Caco-2 (cell line): ENCODE measurements around the gene CCDC190. TPM values are rescaled to one million over a fixed set of nuclear protein-coding genes. Genes with fewer than 3 reads are reported as not detected.

Source experiments
- BruUV-seq: library from RNA; stranded (reverse); fragments of 400-500 nt; replicated peaks from 2 replicates; lab custom pipeline; 2021; lab: Mats Ljungman, UMichigan
- CTCF ChIA-PET: fragments of 300-600 bp; sonication (Branson Sonifier 250); formaldehyde crosslinking; loops from one replicate; lab custom pipeline; 2022; ENCODE audit warnings: antibody characterized with exemption; lab: Charles Lee
- POLR2A ChIA-PET: fragments of 300-600 bp; sonication (Branson Sonifier 250); formaldehyde crosslinking; loops from one replicate; lab custom pipeline; 2022; ENCODE audit warnings: antibody characterized with exemption; lab: Charles Lee
- DNase-seq, 2 experiments: peaks; one replicate each; pipeline versions ENCODE4 v3.0.0 to v3.0.0-alpha.2; 2020 to 2022
- H3K27me3 ChIP-seq: replicated peaks from 2 replicates; pipeline ENCODE4 v1.6.0; 2011; ENCODE audit warnings: low read length; ENCODE audit not compliant: control insufficient read depth, insufficient read depth
- H3K36me3 ChIP-seq: 2 replicates; pipeline ENCODE4 v1.5.1; 2011; ENCODE audit warnings: low read length; ENCODE audit not compliant: control insufficient read depth, insufficient read depth
- H3K4me1 ChIP-seq: fragments of 250-450 bp; sonication (Bioruptor Pico); 2 replicates; pipeline ENCODE4 v1.5.1; 2020; ENCODE audit warnings: mild to moderate bottlenecking
- H3K4me3 ChIP-seq: 2 replicates; pipeline ENCODE4 v1.5.1; 2011; ENCODE audit warnings: low read depth, mild to moderate bottlenecking, control low read depth, low read length
- H3K9me3 ChIP-seq: fragments of 250-450 bp; sonication (Bioruptor Pico); 2 replicates; pipeline ENCODE4 v1.5.1; 2020; ENCODE audit warnings: mild to moderate bottlenecking, moderate library complexity
- H3K27ac Mint-ChIP-seq: one replicate; pipeline ENCODE4 v1.8.0; 2022; ENCODE audit warnings: mixed read lengths; ENCODE audit not compliant: unreplicated experiment
- H3K27me3 Mint-ChIP-seq: one replicate; pipeline ENCODE4 v1.8.0; 2022; ENCODE audit warnings: mixed read lengths; ENCODE audit not compliant: insufficient read depth, unreplicated experiment
- H3K36me3 Mint-ChIP-seq: one replicate; pipeline ENCODE4 v1.8.0; 2022; ENCODE audit warnings: mild to moderate bottlenecking, mixed read lengths; ENCODE audit not compliant: insufficient read depth, unreplicated experiment
- H3K4me1 Mint-ChIP-seq: one replicate; pipeline ENCODE4 v1.8.0; 2022; ENCODE audit warnings: low read depth, mixed read lengths; ENCODE audit not compliant: unreplicated experiment
- H3K4me3 Mint-ChIP-seq: one replicate; pipeline ENCODE4 v1.8.0; 2022; ENCODE audit warnings: mild to moderate bottlenecking, moderate library complexity, mixed read lengths; ENCODE audit not compliant: unreplicated experiment
- H3K9me3 Mint-ChIP-seq: one replicate; pipeline ENCODE4 v1.8.0; 2022; ENCODE audit warnings: mixed read lengths; ENCODE audit not compliant: unreplicated experiment
- CTCF ChIP-seq, 2 experiments: fragments of 200-600 bp in 1 of 2; IDR thresholded peaks; 1 replicate in 1 of 2; 2 replicates in 1 of 2; pipeline versions ENCODE4 v1.5.1 to v1.8.0; 2011 to 2022; ENCODE audit warnings: antibody characterized with exemption in 1 of 2, control low read depth in 1 of 2, inconsistent platforms in 1 of 2, low read depth in 1 of 2, low read length in 1 of 2, mild to moderate bottlenecking in 1 of 2, moderate library complexity in 1 of 2; ENCODE audit not compliant: insufficient read depth in 1 of 2, severe bottlenecking in 1 of 2, unreplicated experiment in 1 of 2
- intact Hi-C: fragments of 100-400 bp; cut with micrococcal nuclease; formaldehyde crosslinking; loops from one replicate; pipeline ENCODE4 v1.10.0; 2022; ENCODE audit not compliant: unreplicated experiment
- total RNA-seq: library from RNA; stranded (reverse); gene quantifications from 2 replicates; pipeline ENCODE4 v1.2.3, GENCODE V29; 2022

Gene CCDC190
- total RNA-seq, 1 experiment from 2014 or later = not detected

GRCh38 chr1:162847839-162848453, 13.0 kb downstream of the CCDC190 start:
- no peaks in the 10 kb centered on the region for H3K27me3 ChIP-seq
- CTCF ChIA-PET = interaction anchor here (0.6 to 2.0 kb wide), 2 partner anchors 221 to 222 kb away, joined by 4 to 10 read pairs; partner anchors contain the start of gene RGS4
- Mint-ChIP-seq H3K27ac (no peak overlapping the region), H3K4me3 (no peak overlapping the region), H3K9me3 (no peaks in the 10 kb centered on the region), H3K27me3 (peaks cover 3% of the 10 kb centered on the region), H3K36me3 (no peaks in the 10 kb centered on the region), H3K4me1 (no peaks in the 10 kb centered on the region)
- TF ChIP-seq CTCF (IDR thresholded peaks at IDR 0.05; ENCODE audit: insufficient read depth in 1 of 2, low read depth in 1 of 2, low read length in 1 of 2, severe bottlenecking in 1 of 2, unreplicated experiment in 1 of 2) = peak; percentile 86 to 87
- H3K4me1 ChIP-seq = no peaks in the 10 kb centered on the region
- no TSS peak for BruUV-seq
- no peak overlapping the region for H3K4me3 ChIP-seq
- no peaks in the 10 kb centered on the region for H3K36me3 ChIP-seq
- no peaks in the 10 kb centered on the region for H3K9me3 ChIP-seq
- peak; percentile 65 to 81 for DNase-seq
- intact Hi-C loops = loop anchor here (1.0 kb wide), 3 partner anchors 221 to 468 kb away; partner anchors contain the start of gene RGS4
- POLR2A ChIA-PET = no interaction called here

- Histone ChIP-seq H3K36me3 (no peaks in the 10 kb centered on the region), H3K4me1 (no peaks in the 10 kb centered on the region), H3K9me3 (no peaks in the 10 kb centered on the region), H3K27me3 (no peaks in the 10 kb centered on the region), H3K4me3 (no peak overlapping the region)
- H3K4me1 Mint-ChIP-seq = no peaks in the 10 kb centered on the region
- no peaks in the 10 kb centered on the region for H3K9me3 Mint-ChIP-seq
- no peak for TF ChIP-seq CTCF (IDR thresholded peaks at IDR 0.05; ENCODE audit: insufficient read depth in 1 of 2, low read depth in 1 of 2, low read length in 1 of 2, severe bottlenecking in 1 of 2, unreplicated experiment in 1 of 2)
- ChIA-PET POLR2A (no interaction called here), CTCF (no interaction called here)
- BruUV-seq = no TSS peak
- H3K27ac Mint-ChIP-seq = no peak overlapping the region
- DNase-seq = no peak
- no peaks in the 10 kb centered on the region for H3K36me3 Mint-ChIP-seq
- peaks cover 3% of the 10 kb centered on the region for H3K27me3 Mint-ChIP-seq
- intact Hi-C loops = no loop called here
- H3K4me3 Mint-ChIP-seq = no peak overlapping the region
These were observed 14.4 kb downstream of the CCDC190 start for GRCh38 chr1:162846256-162847212.

GRCh38 chr1:162844153-162844552, 16.8 kb downstream of the CCDC190 start:
- no peaks in the 10 kb centered on the region for H3K36me3 ChIP-seq
- POLR2A ChIA-PET = no interaction called here
- peaks cover 6% of the 10 kb centered on the region; the same call in 1 of the 2 replicates for H3K9me3 ChIP-seq
- TF ChIP-seq CTCF (IDR thresholded peaks at IDR 0.05; ENCODE audit: insufficient read depth in 1 of 2, low read depth in 1 of 2, low read length in 1 of 2, severe bottlenecking in 1 of 2, unreplicated experiment in 1 of 2) = no peak
- Mint-ChIP-seq H3K9me3 (peaks cover 10% of the 10 kb centered on the region), H3K4me3 (no peak overlapping the region), H3K27ac (no peak overlapping the region), H3K27me3 (peaks cover 3% of the 10 kb centered on the region), H3K36me3 (no peaks in the 10 kb centered on the region), H3K4me1 (no peaks in the 10 kb centered on the region)
- intact Hi-C loops = no loop called here
- BruUV-seq = no TSS peak
- CTCF ChIA-PET = no interaction called here
- H3K4me1 ChIP-seq = no peaks in the 10 kb centered on the region
- H3K4me3 ChIP-seq = no peak overlapping the region
- H3K27me3 ChIP-seq = no peaks in the 10 kb centered on the region
- DNase-seq = no peak
